ENCODE data around the gene EPN3.

EPN3 gene

GRCh38 chr17:50540560-50541401 lies 8.2 kb downstream of the EPN3 start:
- no peak overlapping the region for H3K4me2 ChIP-seq (ENCODE audit: low read length)
- H3K27ac ChIP-seq (ENCODE audit: low read depth, low read length) = no peak overlapping the region

GRCh38 chr17:50541402-50541715 lies 8.8 kb downstream of the EPN3 start:
- no peak overlapping the region for H3K4me3 ChIP-seq (ENCODE audit: low read length)
- no peak overlapping the region for H3K4ac ChIP-seq (ENCODE audit: low read depth, low read length)
- no peak overlapping the region for H2BK5ac ChIP-seq (ENCODE audit: low read length)
- no peaks in the 10 kb centered on the region for H3K27me3 ChIP-seq (ENCODE audit: insufficient read depth, low read length, poor library complexity)
- H4K8ac ChIP-seq (ENCODE audit: low read depth, low read length) = no peak overlapping the region
- peak overlapping the region; percentile 80 for H3K9ac ChIP-seq (ENCODE audit: low read length)
- no peaks in the 10 kb centered on the region for H3K79me1 ChIP-seq (ENCODE audit: low read length)
- no peak for DNase-seq
- no peaks in the 10 kb centered on the region for H3K36me3 ChIP-seq (ENCODE audit: control insufficient read depth, insufficient read depth, low read length)
- no peak overlapping the region for H2BK120ac ChIP-seq (ENCODE audit: low read depth, low read length)
- H2AK5ac ChIP-seq (ENCODE audit: low read length) = no peak overlapping the region
- H3K27ac ChIP-seq (ENCODE audit: low read depth, low read length) = no peak overlapping the region
- no CpG with 5 or more reads among the region's 9 CpGs for WGBS (ENCODE audit: extremely low coverage, insufficient coverage, low lambda C conversion rate)
- peak overlapping the region; percentile 89 for H3K56ac ChIP-seq (ENCODE audit: low read length)
- no peaks in the 10 kb centered on the region for H3K79me2 ChIP-seq (ENCODE audit: control insufficient read depth, insufficient read depth, low read length)
- H3K23ac ChIP-seq (ENCODE audit: low read length) = no peak overlapping the region
- peaks cover 3% of the 10 kb centered on the region for H3K4me1 ChIP-seq (ENCODE audit: control insufficient read depth, low read depth, low read length)
- H2BK15ac ChIP-seq (replicated peaks; ENCODE audit: low read depth) = no peak overlapping the region
- peak overlapping the region; percentile 25 for H3K18ac ChIP-seq (ENCODE audit: low read length)
- no peak overlapping the region for H4K5ac ChIP-seq (ENCODE audit: low read length)
- H3K4me2 ChIP-seq (ENCODE audit: low read length) = peak overlapping the region; percentile 72

More at GRCh38 chr17:50540560-50541401, 8.2 kb downstream of the EPN3 start:
- Histone ChIP-seq H4K5ac (ENCODE audit: low read length) (no peak overlapping the region), H3K79me2 (ENCODE audit: control insufficient read depth, insufficient read depth, low read length) (no peaks in the 10 kb centered on the region), H3K4ac (ENCODE audit: low read depth, low read length) (no peak overlapping the region), H3K36me3 (ENCODE audit: control insufficient read depth, insufficient read depth, low read length) (no peaks in the 10 kb centered on the region), H3K4me1 (ENCODE audit: control insufficient read depth, low read depth, low read length) (peaks cover 3% of the 10 kb centered on the region), H2BK5ac (ENCODE audit: low read length) (no peak overlapping the region), H3K23ac (ENCODE audit: low read length) (no peak overlapping the region), H2BK15ac (replicated peaks; ENCODE audit: low read depth) (no peak overlapping the region), H3K4me3 (ENCODE audit: low read length) (no peak overlapping the region), H3K18ac (ENCODE audit: low read length) (no peak overlapping the region), H3K9ac (ENCODE audit: low read length) (no peak overlapping the region), H2AK5ac (ENCODE audit: low read length) (no peak overlapping the region), H3K79me1 (ENCODE audit: low read length) (no peaks in the 10 kb centered on the region), H3K27me3 (ENCODE audit: insufficient read depth, low read length, poor library complexity) (no peaks in the 10 kb centered on the region), H2BK120ac (ENCODE audit: low read depth, low read length) (no peak overlapping the region), H3K56ac (ENCODE audit: low read length) (no peak overlapping the region), H4K8ac (ENCODE audit: low read depth, low read length) (no peak overlapping the region)
- no CpG with 5 or more reads among the region's 11 CpGs for WGBS (ENCODE audit: extremely low coverage, insufficient coverage, low lambda C conversion rate)
- no peak for DNase-seq

GRCh38 chr17:50541716-50542688 lies 9.5 kb downstream of the EPN3 start:
- Histone ChIP-seq H2BK120ac (ENCODE audit: low read depth, low read length) (no peak overlapping the region), H3K4me3 (ENCODE audit: low read length) (peak overlapping the region; percentile 48), H3K27ac (ENCODE audit: low read depth, low read length) (no peak overlapping the region), H3K18ac (ENCODE audit: low read length) (peak overlapping the region; percentile 25), H3K4ac (ENCODE audit: low read depth, low read length) (no peak overlapping the region), H3K79me2 (ENCODE audit: control insufficient read depth, insufficient read depth, low read length) (no peaks in the 10 kb centered on the region), H3K27me3 (ENCODE audit: insufficient read depth, low read length, poor library complexity) (no peaks in the 10 kb centered on the region), H2BK5ac (ENCODE audit: low read length) (no peak overlapping the region), H3K9ac (ENCODE audit: low read length) (peak overlapping the region; percentile 82), H4K5ac (ENCODE audit: low read length) (no peak overlapping the region), H3K79me1 (ENCODE audit: low read length) (no peaks in the 10 kb centered on the region), H2BK15ac (replicated peaks; ENCODE audit: low read depth) (no peak overlapping the region), H3K4me2 (ENCODE audit: low read length) (peak overlapping the region; percentile 72), H3K56ac (ENCODE audit: low read length) (peak overlapping the region; percentile 90), H2AK5ac (ENCODE audit: low read length) (no peak overlapping the region), H4K8ac (ENCODE audit: low read depth, low read length) (no peak overlapping the region), H3K4me1 (ENCODE audit: control insufficient read depth, low read depth, low read length) (peaks cover 3% of the 10 kb centered on the region), H3K23ac (ENCODE audit: low read length) (peak overlapping the region; percentile 84), H3K36me3 (ENCODE audit: control insufficient read depth, insufficient read depth, low read length) (no peaks in the 10 kb centered on the region)
- peak; percentile 86 for DNase-seq
- no CpG with 5 or more reads among the region's 82 CpGs for WGBS (ENCODE audit: extremely low coverage, insufficient coverage, low lambda C conversion rate)

GRCh38 chr17:50542795-50543774 lies 10.6 kb downstream of the EPN3 start:
- no peak overlapping the region for H3K4ac ChIP-seq (ENCODE audit: low read depth, low read length)
- H3K4me2 ChIP-seq (ENCODE audit: low read length) = no peak overlapping the region
- no peak for DNase-seq
- no peak overlapping the region for H3K27ac ChIP-seq (ENCODE audit: low read depth, low read length)
- H3K4me1 ChIP-seq (ENCODE audit: control insufficient read depth, low read depth, low read length) = peaks cover 7% of the 10 kb centered on the region
- no peak overlapping the region for H3K23ac ChIP-seq (ENCODE audit: low read length)
- no peak overlapping the region for H4K5ac ChIP-seq (ENCODE audit: low read length)
- H3K56ac ChIP-seq (ENCODE audit: low read length) = peak overlapping the region; percentile 65
- H2BK15ac ChIP-seq (replicated peaks; ENCODE audit: low read depth) = no peak overlapping the region
- H3K79me1 ChIP-seq (ENCODE audit: low read length) = no peaks in the 10 kb centered on the region
- no peak overlapping the region for H4K8ac ChIP-seq (ENCODE audit: low read depth, low read length)
- no peak overlapping the region for H2BK5ac ChIP-seq (ENCODE audit: low read length)
- no peak overlapping the region for H3K4me3 ChIP-seq (ENCODE audit: low read length)
- H3K79me2 ChIP-seq (ENCODE audit: control insufficient read depth, insufficient read depth, low read length) = no peaks in the 10 kb centered on the region
- no CpG with 5 or more reads among the region's 16 CpGs for WGBS (ENCODE audit: extremely low coverage, insufficient coverage, low lambda C conversion rate)
- H3K36me3 ChIP-seq (ENCODE audit: control insufficient read depth, insufficient read depth, low read length) = no peaks in the 10 kb centered on the region
- peak overlapping the region; percentile 57 for H2AK5ac ChIP-seq (ENCODE audit: low read length)
- peak overlapping the region; percentile 82 for H3K9ac ChIP-seq (ENCODE audit: low read length)
- H3K18ac ChIP-seq (ENCODE audit: low read length) = no peak overlapping the region
- no peak overlapping the region for H2BK120ac ChIP-seq (ENCODE audit: low read depth, low read length)
- H3K27me3 ChIP-seq (ENCODE audit: insufficient read depth, low read length, poor library complexity) = no peaks in the 10 kb centered on the region

- Histone ChIP-seq H3K23ac (ENCODE audit: low read length) (no peak overlapping the region), H3K4me3 (ENCODE audit: low read length) (no peak overlapping the region), H3K4ac (ENCODE audit: low read depth, low read length) (no peak overlapping the region), H2BK120ac (ENCODE audit: low read depth, low read length) (no peak overlapping the region), H2BK15ac (replicated peaks; ENCODE audit: low read depth) (no peak overlapping the region), H3K4me2 (ENCODE audit: low read length) (no peak overlapping the region), H3K27me3 (ENCODE audit: insufficient read depth, low read length, poor library complexity) (no peaks in the 10 kb centered on the region), H4K5ac (ENCODE audit: low read length) (no peak overlapping the region), H3K18ac (ENCODE audit: low read length) (no peak overlapping the region), H4K8ac (ENCODE audit: low read depth, low read length) (no peak overlapping the region), H3K9ac (ENCODE audit: low read length) (no peak overlapping the region), H3K4me1 (ENCODE audit: control insufficient read depth, low read depth, low read length) (peaks cover 7% of the 10 kb centered on the region), H2AK5ac (ENCODE audit: low read length) (no peak overlapping the region), H3K56ac (ENCODE audit: low read length) (no peak overlapping the region), H3K36me3 (ENCODE audit: control insufficient read depth, insufficient read depth, low read length) (no peaks in the 10 kb centered on the region), H3K79me1 (ENCODE audit: low read length) (no peaks in the 10 kb centered on the region), H3K27ac (ENCODE audit: low read depth, low read length) (no peak overlapping the region), H3K79me2 (ENCODE audit: control insufficient read depth, insufficient read depth, low read length) (no peaks in the 10 kb centered on the region), H2BK5ac (ENCODE audit: low read length) (no peak overlapping the region)
- no CpG with 5 or more reads among the region's 7 CpGs for WGBS (ENCODE audit: extremely low coverage, insufficient coverage, low lambda C conversion rate)
- no peak for DNase-seq
These were observed 12.0 kb downstream of the EPN3 start for GRCh38 chr17:50544516-50544915.
